Heart left ventricle (tissue), 13 donors: ENCODE results near the gene GNA15.

Source experiments
- CTCF ChIP-seq, 12 donors: fragments of 200-600 bp; sonication (generic) in 4 of 12; IDR thresholded peaks; one replicate each; pipeline versions ENCODE4 v1.5.0 to v1.8.0; 2018 to 2022; ENCODE audit warnings: antibody characterized with exemption in 12 of 12, mild to moderate bottlenecking in 5 of 12
- POLR2A ChIP-seq, 2 donors: fragments of 450-650 bp; IDR thresholded peaks; one replicate each; pipeline ENCODE4 v1.6.1; 2017; ENCODE audit warnings: antibody characterized with exemption in 2 of 2, mild to moderate bottlenecking in 2 of 2, moderate library complexity in 2 of 2
- donor health status: ischemic (EF 13 %, LVEDD 7.1; RV severe dilation, severe dysfunction).
- donor health status: DM: no; HTN: yes; CAD: no.
- donor health status: DM: no; HTN: no; CAD: no.
- donor health status: ischemic (EF 25% LVEDD 6.9; RV normal size, moderate dysfunction).
- donor health status: ischemic (EF 25% LVEDD 5.7; RV mildly dilated, moderate dysfunction).
- donor health status: ischemic (EF 35%, LVEDD 5.7; RV mildly dilated, moderate dysfunction).
- donor health status: nonischemic (EF 11% LVEDD 7.7; RV severe dilation, severe dysfunction).
- donor health status: DM: yes; HTN: yes; CAD: no.
- donor health status: PGD.
- donor health status: ischemic (EF 29% LVEDD 5.4; RV normal size, mild dysfunction).
- donor health status: nonischemic (EF 23%, LVEDD 6.1; RV moderate dilation, normal function).

- TF ChIP-seq CTCF (IDR thresholded peaks at IDR 0.05) (no peak), POLR2A (IDR thresholded peaks at IDR 0.05) (no peak)
Observed at GRCh38 chr19:3190470-3190770, 54.6 kb downstream of the GNA15 start.
